ENCODE data around the gene METAP1D.

The METAP1D gene

GRCh38 chr2:171999161-171999560 is 592 bp upstream of the METAP1D start:
- no peak for DNase-seq

DNA sequence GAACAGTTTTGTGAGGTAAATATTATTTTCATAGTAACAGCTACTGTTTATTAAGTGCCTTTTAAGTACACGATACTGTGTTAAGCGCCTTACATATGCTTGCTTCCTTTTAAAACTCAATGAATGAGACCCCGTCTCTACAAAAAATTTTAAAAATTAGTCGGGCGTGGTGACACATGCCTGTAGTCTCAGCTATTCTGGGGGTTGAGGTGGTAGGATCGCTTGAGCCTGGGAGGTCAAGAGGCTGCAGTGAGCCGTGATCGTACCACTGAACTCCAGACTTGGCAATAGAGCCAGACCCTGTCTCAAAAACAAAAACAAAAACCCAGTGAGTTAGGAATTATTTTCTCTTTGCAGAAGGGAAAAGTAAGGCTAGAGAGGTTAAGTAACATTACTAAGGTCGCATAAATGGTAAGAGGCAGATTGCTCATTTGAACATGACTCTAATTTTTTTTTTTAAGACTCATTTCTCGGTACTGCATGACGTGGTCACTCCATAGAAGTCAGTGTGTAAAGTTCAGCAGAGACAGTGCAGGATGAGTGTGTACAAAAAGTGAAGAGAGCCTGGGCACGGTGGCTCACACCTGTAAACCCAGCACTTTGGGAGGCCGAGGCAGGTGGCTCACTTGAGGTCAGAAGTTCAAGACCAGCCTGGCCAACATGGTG is 1.1 kb downstream of the METAP1D start:
- DNase-seq, result no peak

DNA sequence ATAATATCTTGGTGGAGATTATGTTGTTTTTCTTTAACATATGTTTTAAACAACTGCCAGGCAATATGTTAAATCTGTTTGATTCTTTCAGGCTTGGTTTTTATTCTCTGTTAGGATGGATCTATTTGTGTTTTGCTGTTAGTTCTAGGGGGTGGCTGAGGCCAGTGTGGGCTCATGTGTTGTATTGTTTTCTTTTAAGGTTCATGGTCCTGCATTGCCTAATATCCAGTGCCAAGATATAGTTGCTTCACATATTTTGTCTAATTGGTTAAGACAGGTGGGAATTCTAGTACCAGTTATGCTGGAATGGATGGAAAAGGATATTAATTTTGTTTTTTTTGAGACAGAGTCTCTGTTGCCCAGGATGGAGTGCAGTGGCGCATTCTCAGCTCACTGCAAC is 7.6 kb downstream of the METAP1D start:
- no peak for DNase-seq

GRCh38 chr2:172009823-172010222 is 10.1 kb downstream of the METAP1D start:
- no peak for DNase-seq

DNA sequence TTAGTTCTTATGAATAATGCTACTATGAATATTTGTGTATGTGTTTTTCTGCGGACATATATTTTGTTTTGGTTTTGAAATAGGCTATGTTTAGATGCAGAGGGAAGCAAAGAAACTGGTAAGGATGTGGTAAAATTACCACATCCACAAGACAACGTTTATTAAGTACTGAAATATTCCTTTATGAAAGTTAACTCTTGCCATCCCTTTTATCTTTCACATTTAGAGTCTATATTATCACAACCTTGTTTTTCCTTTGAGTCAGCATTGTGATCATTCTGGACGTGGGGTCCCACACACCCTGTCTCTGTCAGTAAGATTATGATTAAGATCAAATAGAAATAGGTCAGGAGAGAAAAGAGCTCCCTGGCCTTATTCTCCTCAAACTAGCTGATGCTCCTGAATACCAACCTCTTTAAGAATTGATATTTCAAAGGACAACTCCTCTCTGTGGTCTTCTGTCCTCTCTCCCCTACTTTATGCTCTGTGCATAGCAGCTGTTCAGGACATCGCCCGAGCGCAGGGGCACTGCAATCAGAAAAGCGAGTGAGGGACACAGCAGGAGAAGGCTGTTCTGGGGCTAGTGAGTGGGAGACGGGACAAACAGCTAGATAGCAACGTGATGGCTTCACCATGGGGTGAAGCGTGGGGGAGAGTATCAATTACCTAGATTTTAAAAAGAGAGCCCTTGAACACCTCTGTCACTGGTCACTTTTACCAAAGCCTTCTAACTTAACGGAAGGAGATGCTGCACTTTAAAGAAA is 12.2 kb downstream of the METAP1D start:
- no peak for DNase-seq

GRCh38 chr2:172012677-172013391 is 13.1 kb downstream of the METAP1D start:
- DNase-seq, result no peak

DNA sequence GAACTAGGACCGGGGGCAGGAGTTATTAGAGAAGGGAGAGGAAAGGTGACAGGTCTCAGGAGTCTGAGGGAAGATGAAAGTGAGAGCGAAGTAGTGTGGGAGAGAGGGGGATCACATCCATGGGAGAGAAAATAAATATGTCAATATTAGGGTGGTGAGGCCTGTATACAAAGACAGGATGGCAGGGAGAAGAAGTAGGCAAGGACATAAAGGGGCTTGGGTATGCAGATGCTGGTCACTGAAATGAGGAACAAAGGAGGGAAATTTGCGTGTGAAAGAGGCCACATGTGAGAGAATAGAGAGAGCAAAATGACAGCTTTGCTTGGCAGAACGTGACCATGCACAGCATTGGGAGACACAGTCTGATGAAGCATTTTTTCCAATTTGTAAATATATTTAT is 13.6 kb downstream of the METAP1D start:
- no peak for DNase-seq

DNA sequence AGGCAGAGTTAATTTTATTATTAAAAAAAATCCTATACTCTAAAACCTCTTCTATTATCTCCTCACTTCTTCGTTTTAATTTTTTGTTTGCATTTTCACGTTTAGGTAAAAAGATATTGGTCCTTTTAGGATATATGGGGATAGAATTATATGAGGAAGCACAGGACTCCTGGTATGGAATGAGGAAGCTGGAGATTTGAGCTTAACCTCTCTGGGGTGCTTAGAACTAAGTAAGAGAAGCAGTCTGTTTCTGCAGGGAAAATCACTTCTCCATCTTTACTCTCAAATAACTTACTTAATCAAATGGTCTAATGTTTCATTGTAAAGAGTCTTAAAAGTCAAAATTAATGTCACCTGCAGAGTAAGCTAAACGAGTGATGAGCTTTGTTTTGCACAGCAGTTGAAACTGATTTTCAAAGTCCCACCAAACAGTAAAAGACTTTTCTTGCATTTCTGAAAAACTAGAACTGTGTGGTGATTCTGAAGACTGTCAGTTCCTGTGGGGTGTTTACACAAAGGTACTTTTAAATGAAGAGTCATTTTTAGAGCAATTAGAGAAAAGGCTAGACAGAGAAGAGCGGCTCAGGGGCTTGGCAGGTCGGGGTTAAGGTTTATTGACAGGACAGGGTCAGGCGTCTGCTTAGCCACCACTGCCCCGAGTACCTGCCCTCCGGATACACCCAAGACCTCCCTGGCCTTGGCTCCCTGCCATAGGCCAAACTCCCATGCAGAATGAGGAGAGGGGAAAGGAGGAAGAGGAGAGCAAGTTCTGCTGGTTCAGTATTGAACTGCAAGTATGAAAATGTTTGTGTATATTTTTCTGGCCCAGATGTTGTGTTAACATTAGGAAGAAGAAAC is 21.6 kb downstream of the METAP1D start:
- no peak for DNase-seq

GRCh38 chr2:172021955-172022354 is 22.2 kb downstream of the METAP1D start:
- no peak for DNase-seq

- DNase-seq, result no peak
These were observed 31.8 kb downstream of the METAP1D start for GRCh38 chr2:172031536-172031935.

DNA sequence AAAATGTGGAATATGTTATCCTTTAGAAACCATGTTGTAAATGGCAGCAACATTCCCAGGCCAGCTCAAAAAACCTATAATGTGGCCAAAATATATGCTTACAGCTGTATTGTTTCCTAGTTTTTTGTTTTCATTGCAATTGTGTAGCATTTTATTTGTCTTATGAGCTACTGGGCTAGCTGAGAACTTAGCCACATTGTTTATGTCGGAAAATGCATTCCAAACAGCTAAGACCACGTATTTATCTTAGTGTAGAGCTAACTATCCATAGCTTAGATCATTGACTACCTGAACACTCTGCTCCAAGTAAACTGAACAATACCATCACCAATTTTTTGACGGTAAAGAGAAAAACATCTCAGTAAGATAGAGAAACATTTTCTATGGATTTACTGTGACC is 38.4 kb downstream of the METAP1D start:
- no peak for DNase-seq

GRCh38 chr2:172038604-172039003 is 38.9 kb downstream of the METAP1D start:
- DNase-seq, result no peak

DNA sequence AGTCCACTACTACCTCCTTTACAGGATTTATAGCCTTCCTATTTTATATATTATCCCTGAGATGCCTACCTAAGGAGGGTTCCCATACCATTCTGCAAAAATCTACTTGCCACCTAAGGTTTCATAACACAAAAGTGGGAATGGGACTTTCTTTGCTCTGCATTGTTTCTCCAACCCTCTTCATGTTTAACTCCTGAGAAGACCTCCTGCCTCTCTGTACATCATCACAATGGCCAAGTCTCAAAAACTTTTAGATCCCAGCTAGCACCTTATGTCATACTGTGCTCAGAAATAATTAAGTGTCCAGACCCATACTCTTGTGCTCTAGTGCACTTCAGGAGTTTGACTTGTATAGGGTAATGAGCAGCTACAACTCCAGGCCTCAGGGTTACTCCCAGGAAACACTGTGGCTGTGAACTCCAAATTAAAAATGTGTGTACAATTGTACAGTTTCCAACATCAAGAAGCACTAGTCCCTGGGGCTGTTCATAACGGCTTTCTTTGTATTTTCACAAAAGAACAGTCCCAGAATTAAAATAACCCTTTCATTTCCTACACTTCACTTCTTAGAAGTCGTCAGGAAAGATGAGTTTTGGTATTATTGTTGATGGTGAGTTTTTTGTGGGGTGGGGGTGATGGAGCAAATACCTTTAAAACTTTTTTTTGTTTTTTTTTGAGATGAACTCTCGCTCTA is 39.4 kb downstream of the METAP1D start:
- no peak for DNase-seq

GRCh38 chr2:172040311-172040710 is 40.6 kb downstream of the METAP1D start:
- DNase-seq, result no peak

DNA sequence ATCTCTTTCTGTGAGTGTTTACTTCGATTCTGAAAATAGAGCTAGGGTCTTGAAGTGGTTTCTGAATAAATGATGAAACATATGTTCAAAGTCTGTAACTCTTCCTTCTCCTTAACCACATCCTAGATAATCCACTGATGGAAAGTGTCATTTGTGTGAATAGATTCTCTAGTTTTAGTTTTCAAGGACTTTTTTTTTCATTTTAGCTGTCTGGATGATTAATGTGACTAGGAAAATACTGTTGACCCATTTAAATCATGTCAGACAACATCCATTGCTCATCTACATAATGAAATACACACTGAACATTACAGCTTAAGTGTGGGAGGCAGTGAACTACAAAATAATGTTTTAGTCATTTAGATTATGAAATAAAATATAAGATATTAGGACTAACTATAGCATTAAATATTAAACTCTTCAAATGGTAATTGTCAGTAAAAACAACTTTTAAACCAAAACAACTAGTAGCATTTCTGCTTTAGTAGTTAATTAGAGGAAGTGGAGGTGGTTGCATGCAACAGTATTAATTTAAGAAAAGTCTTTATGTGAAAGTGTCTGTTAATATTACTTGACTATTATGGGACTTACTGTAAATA is 46.4 kb downstream of the METAP1D start:
- DNase-seq, result no peak

DNA sequence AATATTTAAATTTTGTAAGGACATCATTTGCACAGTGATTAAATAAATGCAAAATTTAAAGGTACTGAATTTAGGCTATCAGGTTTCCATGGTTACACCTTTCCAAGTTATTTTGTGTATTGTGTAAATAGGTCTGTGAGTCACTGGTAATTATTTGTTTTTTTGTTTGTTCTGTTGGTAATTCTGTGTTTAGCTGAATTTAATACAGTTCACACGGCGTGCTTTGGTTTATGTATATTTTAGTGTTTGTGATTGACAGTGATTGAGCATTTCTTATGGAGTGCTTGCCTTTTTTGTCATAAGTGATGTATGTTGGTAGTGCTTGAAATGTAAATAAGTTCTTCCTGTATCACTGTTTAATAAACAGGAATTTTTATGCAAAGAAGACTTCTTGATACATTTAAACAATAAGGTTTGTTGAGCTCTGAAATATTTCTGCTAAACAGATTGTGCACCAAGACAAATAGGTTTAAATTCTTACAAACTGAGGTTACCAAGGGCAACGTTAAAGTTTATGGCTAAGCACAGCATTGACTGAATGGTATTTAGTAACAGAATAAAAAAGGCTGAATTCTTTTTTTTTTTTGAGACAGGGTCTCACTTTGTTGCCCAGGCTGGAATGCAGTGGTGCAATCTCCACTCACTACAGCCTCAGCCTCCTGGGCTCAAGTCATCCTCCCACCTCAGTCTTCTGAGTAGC is 47.3 kb downstream of the METAP1D start:
- no peak for DNase-seq

DNA sequence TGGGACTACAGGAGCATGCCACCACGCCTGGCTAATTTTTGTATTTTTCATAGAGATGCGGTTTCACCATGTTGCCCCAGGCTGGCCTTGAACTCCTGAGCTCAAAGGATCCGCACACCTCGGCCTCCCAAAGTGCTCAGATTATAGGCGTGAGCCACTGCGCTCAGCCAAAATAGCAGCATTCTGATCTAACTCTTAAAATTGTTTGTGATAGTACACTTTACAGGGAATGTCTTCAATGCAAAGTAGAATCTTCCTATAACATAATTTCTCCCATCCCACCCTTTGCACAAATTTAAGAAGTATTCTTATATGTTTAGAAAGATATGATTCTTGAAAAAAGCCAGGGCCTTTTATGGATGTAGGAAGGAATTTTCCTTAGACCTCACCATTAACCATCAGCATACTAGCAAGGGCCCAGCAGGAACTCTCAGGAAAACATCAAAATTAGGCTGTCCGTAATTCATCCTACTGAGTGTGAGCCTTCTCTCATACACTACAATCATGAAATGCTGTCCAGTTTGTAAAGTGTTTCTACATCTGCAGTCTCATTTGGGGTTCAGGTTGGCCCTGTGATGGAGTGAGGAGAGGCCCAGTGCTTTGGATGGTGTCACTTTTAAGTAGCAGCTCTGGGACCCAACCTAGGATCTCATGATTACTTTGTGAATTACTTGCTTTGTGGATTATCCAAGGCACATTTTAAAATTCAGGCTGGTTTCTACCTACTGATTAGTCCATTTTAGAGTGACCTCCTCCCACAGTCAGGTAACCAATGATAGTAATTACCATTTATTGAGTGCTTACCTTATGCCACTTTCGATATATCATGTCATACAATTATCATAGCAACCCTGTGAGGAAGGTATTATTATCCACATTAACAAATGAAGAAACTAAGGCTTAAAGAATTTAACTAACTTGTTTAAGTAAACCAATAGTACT is 48.1 kb downstream of the METAP1D start:
- DNase-seq, result no peak

GRCh38 chr2:172048508-172049503 is 49.1 kb downstream of the METAP1D start:
- no peak for DNase-seq
